ENCODE results near the gene GALK2. TPM values are rescaled to one million over a fixed set of nuclear protein-coding genes. Genes with fewer than 3 reads are reported as not detected.

Gene GALK2
- total and polyA plus RNA-seq, 2 experiments from 2014 or later: 11.5 to 23.0 TPM

- TF ChIP-seq ETS1 (IDR thresholded peaks at IDR 0.05) (no peak), EZH2 (IDR thresholded peaks at IDR 0.05; ENCODE audit: low read depth, unreplicated experiment) (no peak), CREB1 (CRISPR knock-in tag; IDR thresholded peaks at IDR 0.05; ENCODE audit: low read depth) (no peak), POLR2AphosphoS5 (IDR thresholded peaks at IDR 0.05; ENCODE audit: low read depth) (no peak), EZH2phosphoT487 (IDR thresholded peaks at IDR 0.05; ENCODE audit: unreplicated experiment) (no peak)
Measured at GRCh38 chr15:49227602-49228001, 57.6 kb downstream of the GALK2 start (continued).

GRCh38 chr15:49229922-49230321 is 59.9 kb downstream of the GALK2 start:
- Histone ChIP-seq H3K27me3 (ENCODE audit: insufficient read depth) (no peaks in the 10 kb centered on the region), H2AFZ (no peak overlapping the region), H3K4me1 (ENCODE audit: insufficient read depth) (peaks cover 14% of the 10 kb centered on the region), H4K20me1 (replicated peaks; ENCODE audit: insufficient read depth) (no peaks in the 10 kb centered on the region), H3K36me3 (ENCODE audit: insufficient read depth) (no peaks in the 10 kb centered on the region), H3K9me2 (ENCODE audit: insufficient read depth) (0 out of 2 replicates have a peak, but pooled peaks cover 4% of the 10 kb centered on the region), H3F3A (replicated peaks; ENCODE audit: low read depth) (no peaks in the 10 kb centered on the region), H3K79me2 (replicated peaks; ENCODE audit: insufficient read depth) (peaks cover 8% of the 10 kb centered on the region; the same call in 1 of the 2 replicates), H3K4me2 (no peak overlapping the region), H3K27ac (ENCODE audit: low read depth) (no peak overlapping the region), H3K4me3 (no peak overlapping the region)
- Mint-ChIP-seq H3K4me1 (peaks cover 25% of the 10 kb centered on the region), H3K9me3 (peaks cover 23% of the 10 kb centered on the region), H3K36me3 (ENCODE audit: low read depth) (peaks cover 43% of the 10 kb centered on the region), H3K4me3 (no peak overlapping the region), H3K27ac (no peak overlapping the region), H3K27me3 (ENCODE audit: insufficient read depth, low read depth, poor library complexity) (peaks cover 7% of the 10 kb centered on the region)
- ATAC-seq (no peak), DNase-seq (ENCODE audit: low spot score) (no peak)
- TF ChIP-seq, protein P1, sequence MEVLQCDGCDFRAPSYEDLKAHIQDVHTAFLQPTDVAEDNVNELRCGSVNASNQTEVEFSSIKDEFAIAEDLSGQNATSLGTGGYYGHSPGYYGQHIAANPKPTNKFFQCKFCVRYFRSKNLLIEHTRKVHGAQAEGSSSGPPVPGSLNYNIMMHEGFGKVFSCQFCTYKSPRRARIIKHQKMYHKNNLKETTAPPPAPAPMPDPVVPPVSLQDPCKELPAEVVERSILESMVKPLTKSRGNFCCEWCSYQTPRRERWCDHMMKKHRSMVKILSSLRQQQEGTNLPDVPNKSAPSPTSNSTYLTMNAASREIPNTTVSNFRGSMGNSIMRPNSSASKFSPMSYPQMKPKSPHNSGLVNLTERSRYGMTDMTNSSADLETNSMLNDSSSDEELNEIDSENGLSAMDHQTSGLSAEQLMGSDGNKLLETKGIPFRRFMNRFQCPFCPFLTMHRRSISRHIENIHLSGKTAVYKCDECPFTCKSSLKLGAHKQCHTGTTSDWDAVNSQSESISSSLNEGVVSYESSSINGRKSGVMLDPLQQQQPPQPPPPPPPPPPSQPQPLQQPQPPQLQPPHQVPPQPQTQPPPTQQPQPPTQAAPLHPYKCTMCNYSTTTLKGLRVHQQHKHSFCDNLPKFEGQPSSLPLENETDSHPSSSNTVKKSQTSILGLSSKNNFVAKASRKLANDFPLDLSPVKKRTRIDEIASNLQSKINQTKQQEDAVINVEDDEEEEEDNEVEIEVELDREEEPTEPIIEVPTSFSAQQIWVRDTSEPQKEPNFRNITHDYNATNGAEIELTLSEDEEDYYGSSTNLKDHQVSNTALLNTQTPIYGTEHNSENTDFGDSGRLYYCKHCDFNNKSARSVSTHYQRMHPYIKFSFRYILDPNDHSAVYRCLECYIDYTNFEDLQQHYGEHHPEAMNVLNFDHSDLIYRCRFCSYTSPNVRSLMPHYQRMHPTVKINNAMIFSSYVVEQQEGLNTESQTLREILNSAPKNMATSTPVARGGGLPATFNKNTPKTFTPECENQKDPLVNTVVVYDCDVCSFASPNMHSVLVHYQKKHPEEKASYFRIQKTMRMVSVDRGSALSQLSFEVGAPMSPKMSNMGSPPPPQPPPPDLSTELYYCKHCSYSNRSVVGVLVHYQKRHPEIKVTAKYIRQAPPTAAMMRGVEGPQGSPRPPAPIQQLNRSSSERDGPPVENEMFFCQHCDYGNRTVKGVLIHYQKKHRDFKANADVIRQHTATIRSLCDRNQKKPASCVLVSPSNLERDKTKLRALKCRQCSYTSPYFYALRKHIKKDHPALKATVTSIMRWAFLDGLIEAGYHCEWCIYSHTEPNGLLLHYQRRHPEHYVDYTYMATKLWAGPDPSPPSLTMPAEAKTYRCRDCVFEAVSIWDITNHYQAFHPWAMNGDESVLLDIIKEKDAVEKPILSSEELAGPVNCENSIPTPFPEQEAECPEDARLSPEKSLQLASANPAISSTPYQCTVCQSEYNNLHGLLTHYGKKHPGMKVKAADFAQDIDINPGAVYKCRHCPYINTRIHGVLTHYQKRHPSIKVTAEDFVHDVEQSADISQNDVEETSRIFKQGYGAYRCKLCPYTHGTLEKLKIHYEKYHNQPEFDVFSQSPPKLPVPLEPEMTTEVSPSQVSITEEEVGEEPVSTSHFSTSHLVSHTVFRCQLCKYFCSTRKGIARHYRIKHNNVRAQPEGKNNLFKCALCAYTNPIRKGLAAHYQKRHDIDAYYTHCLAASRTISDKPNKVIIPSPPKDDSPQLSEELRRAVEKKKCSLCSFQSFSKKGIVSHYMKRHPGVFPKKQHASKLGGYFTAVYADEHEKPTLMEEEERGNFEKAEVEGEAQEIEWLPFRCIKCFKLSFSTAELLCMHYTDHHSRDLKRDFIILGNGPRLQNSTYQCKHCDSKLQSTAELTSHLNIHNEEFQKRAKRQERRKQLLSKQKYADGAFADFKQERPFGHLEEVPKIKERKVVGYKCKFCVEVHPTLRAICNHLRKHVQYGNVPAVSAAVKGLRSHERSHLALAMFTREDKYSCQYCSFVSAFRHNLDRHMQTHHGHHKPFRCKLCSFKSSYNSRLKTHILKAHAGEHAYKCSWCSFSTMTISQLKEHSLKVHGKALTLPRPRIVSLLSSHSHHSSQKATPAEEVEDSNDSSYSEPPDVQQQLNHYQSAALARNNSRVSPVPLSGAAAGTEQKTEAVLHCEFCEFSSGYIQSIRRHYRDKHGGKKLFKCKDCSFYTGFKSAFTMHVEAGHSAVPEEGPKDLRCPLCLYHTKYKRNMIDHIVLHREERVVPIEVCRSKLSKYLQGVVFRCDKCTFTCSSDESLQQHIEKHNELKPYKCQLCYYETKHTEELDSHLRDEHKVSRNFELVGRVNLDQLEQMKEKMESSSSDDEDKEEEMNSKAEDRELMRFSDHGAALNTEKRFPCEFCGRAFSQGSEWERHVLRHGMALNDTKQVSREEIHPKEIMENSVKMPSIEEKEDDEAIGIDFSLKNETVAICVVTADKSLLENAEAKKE (CRISPR knock-in tag; IDR thresholded peaks at IDR 0.05): no peak
- no peak for TF ChIP-seq ZNF331 (CRISPR knock-in tag; IDR thresholded peaks at IDR 0.05; ENCODE audit: low read depth)
